Middle frontal gyrus (tissue), 1 donor: ENCODE results near the gene DNAH17.

Experiments used
- DNase-seq: peaks from one replicate; pipeline ENCODE4 v3.0.0-alpha.2; 2015; ENCODE audit warnings: low spot score; ENCODE audit errors: extremely low spot score

Gene DNAH17

GRCh38 chr17:78433780-78434335 is 143.3 kb downstream of the DNAH17 start:
- no peak for DNase-seq

GRCh38 chr17:78433013-78433727 is 144.0 kb downstream of the DNAH17 start:
- no peak for DNase-seq

GRCh38 chr17:78432226-78433012 is 144.8 kb downstream of the DNAH17 start:
- peak; percentile 49 for DNase-seq

GRCh38 chr17:78431692-78431958 is 145.6 kb downstream of the DNAH17 start:
- DNase-seq = no peak

- DNase-seq = no peak
Measured at GRCh38 chr17:78430892-78431691, 146.1 kb downstream of the DNAH17 start.

GRCh38 chr17:78429618-78429995 is 147.6 kb downstream of the DNAH17 start:
- DNase-seq = no peak

GRCh38 chr17:78428836-78429617 is 148.2 kb downstream of the DNAH17 start:
- DNase-seq = no peak

GRCh38 chr17:78428025-78428575 is 149.1 kb downstream of the DNAH17 start:
- DNase-seq = no peak

- no peak for DNase-seq
Measured at GRCh38 chr17:78427140-78427539, 150.1 kb downstream of the DNAH17 start.

GRCh38 chr17:78426293-78426879 is 150.8 kb downstream of the DNAH17 start:
- no peak for DNase-seq

GRCh38 chr17:78425429-78425828 is 151.8 kb downstream of the DNAH17 start:
- DNase-seq = no peak

- no peak for DNase-seq
Measured at GRCh38 chr17:78423961-78424675, 153.1 kb downstream of the DNAH17 start.

- no peak for DNase-seq
Measured at GRCh38 chr17:78422872-78423588, 154.2 kb downstream of the DNAH17 start.

- DNase-seq = no peak
Measured at GRCh38 chr17:78422267-78422605, 155.0 kb downstream of the DNAH17 start.

GRCh38 chr17:78421534-78422266 is 155.5 kb downstream of the DNAH17 start:
- peak; percentile 20 for DNase-seq

- DNase-seq = no peak
Measured at GRCh38 chr17:78421084-78421533, 156.1 kb downstream of the DNAH17 start.

GRCh38 chr17:78419970-78420815 is 157.0 kb downstream of the DNAH17 start:
- DNase-seq = no peak
